Measurements from ENCODE around the gene OLFML2A. TPM values are rescaled to one million over a fixed set of nuclear protein-coding genes. Genes with fewer than 3 reads are reported as not detected.

OLFML2A gene
- total RNA-seq, 2 donors from 2014 or later, result 16.7 to 18.5 TPM

DNA sequence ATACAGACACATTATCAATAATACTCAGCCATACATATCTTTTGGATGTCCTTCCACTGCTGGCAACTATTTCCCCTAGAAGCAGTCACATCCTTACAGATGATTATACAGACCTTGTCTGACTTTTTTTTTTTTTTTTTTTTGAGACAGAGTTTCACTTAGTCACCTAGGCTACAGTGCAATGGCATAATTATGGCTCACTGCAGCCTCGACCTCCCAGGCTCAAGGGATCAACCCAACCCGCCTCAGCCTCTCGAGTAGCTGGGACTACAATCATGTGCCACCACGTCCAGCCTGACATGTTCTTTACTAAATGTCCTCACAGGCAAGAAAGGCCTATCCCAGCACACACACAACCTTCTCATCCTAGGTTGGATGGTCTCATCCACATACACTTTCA is 29.9 kb upstream of the OLFML2A start:
- Histone ChIP-seq H3K27me3 (replicated peaks; ENCODE audit: insufficient read depth) (no peaks in the 10 kb centered on the region), H3K4me1 (replicated peaks) (no peaks in the 10 kb centered on the region), H3K4me3 (no peak overlapping the region), H3K36me3 (no peaks in the 10 kb centered on the region), H3K9me3 (no peaks in the 10 kb centered on the region), H3K27ac (no peak overlapping the region)
- WGBS, result 94% methylated on average over 4 of the region's 4 CpGs
- no peak for DNase-seq (ENCODE audit: low spot score)
- no peak for TF ChIP-seq POLR2A (IDR thresholded peaks at IDR 0.05)
- TF ChIP-seq, protein P1, sequence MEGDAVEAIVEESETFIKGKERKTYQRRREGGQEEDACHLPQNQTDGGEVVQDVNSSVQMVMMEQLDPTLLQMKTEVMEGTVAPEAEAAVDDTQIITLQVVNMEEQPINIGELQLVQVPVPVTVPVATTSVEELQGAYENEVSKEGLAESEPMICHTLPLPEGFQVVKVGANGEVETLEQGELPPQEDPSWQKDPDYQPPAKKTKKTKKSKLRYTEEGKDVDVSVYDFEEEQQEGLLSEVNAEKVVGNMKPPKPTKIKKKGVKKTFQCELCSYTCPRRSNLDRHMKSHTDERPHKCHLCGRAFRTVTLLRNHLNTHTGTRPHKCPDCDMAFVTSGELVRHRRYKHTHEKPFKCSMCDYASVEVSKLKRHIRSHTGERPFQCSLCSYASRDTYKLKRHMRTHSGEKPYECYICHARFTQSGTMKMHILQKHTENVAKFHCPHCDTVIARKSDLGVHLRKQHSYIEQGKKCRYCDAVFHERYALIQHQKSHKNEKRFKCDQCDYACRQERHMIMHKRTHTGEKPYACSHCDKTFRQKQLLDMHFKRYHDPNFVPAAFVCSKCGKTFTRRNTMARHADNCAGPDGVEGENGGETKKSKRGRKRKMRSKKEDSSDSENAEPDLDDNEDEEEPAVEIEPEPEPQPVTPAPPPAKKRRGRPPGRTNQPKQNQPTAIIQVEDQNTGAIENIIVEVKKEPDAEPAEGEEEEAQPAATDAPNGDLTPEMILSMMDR (IDR thresholded peaks at IDR 0.05), result no peak
- TF ChIP-seq POLR2AphosphoS5 (IDR thresholded peaks at IDR 0.05), result no peak
- intact Hi-C loops (cut with DNase I), result no loop called here

- Histone ChIP-seq H3K4me3 (no peak overlapping the region), H3K27me3 (replicated peaks; ENCODE audit: insufficient read depth) (no peaks in the 10 kb centered on the region), H3K36me3 (no peaks in the 10 kb centered on the region), H3K9me3 (no peaks in the 10 kb centered on the region), H3K4me1 (replicated peaks) (no peaks in the 10 kb centered on the region), H3K27ac (no peak overlapping the region)
- TF ChIP-seq, protein P1 (IDR thresholded peaks at IDR 0.05), result no peak
- no peak for TF ChIP-seq POLR2A (IDR thresholded peaks at IDR 0.05)
- TF ChIP-seq POLR2AphosphoS5 (IDR thresholded peaks at IDR 0.05), result no peak
- intact Hi-C loops (cut with DNase I), result no loop called here
- DNase-seq (ENCODE audit: low spot score), result no peak
- WGBS, result 94% methylated on average over 3 of the region's 3 CpGs
Observed at GRCh38 chr9:124749284-124749683, 27.6 kb upstream of the OLFML2A start.

- H3K4me1 ChIP-seq (replicated peaks), result no peaks in the 10 kb centered on the region
- H3K27me3 ChIP-seq (replicated peaks; ENCODE audit: insufficient read depth), result no peaks in the 10 kb centered on the region
- WGBS, result 71% methylated on average over 2 of the region's 2 CpGs
- H3K27ac ChIP-seq, result no peak overlapping the region
- DNase-seq (ENCODE audit: low spot score), result no peak
- no peaks in the 10 kb centered on the region for H3K9me3 ChIP-seq
- intact Hi-C loops (cut with DNase I), result no loop called here
- H3K36me3 ChIP-seq, result no peaks in the 10 kb centered on the region
- TF ChIP-seq POLR2A (IDR thresholded peaks at IDR 0.05) (no peak), POLR2AphosphoS5 (IDR thresholded peaks at IDR 0.05) (no peak)
- TF ChIP-seq, protein P1 (IDR thresholded peaks at IDR 0.05), result no peak
- no peak overlapping the region for H3K4me3 ChIP-seq
Observed at GRCh38 chr9:124749781-124750180, 27.2 kb upstream of the OLFML2A start.

- 67% methylated on average over 1 of the region's 1 CpG for WGBS
- H3K4me1 ChIP-seq (replicated peaks), result no peaks in the 10 kb centered on the region
- TF ChIP-seq POLR2A (IDR thresholded peaks at IDR 0.05), result no peak
- TF ChIP-seq POLR2AphosphoS5 (IDR thresholded peaks at IDR 0.05), result no peak
- TF ChIP-seq, protein P1 (IDR thresholded peaks at IDR 0.05), result no peak
Observed at GRCh38 chr9:124752967-124753366, 24.0 kb upstream of the OLFML2A start.

GRCh38 chr9:124754289-124754688 is 22.6 kb upstream of the OLFML2A start:
- no peaks in the 10 kb centered on the region for H3K27me3 ChIP-seq (replicated peaks; ENCODE audit: insufficient read depth)
- WGBS, result 51% methylated on average over 4 of the region's 4 CpGs
- TF ChIP-seq, protein P1 (IDR thresholded peaks at IDR 0.05), result no peak
- TF ChIP-seq POLR2AphosphoS5 (IDR thresholded peaks at IDR 0.05) (no peak), POLR2A (IDR thresholded peaks at IDR 0.05) (no peak)
- intact Hi-C loops (cut with DNase I), result no loop called here
- H3K36me3 ChIP-seq, result no peaks in the 10 kb centered on the region
- H3K27ac ChIP-seq, result no peak overlapping the region
- H3K4me1 ChIP-seq (replicated peaks), result no peaks in the 10 kb centered on the region
- no peak for DNase-seq (ENCODE audit: low spot score)
- H3K9me3 ChIP-seq, result no peaks in the 10 kb centered on the region
- no peak overlapping the region for H3K4me3 ChIP-seq

More at GRCh38 chr9:124752967-124753366, 24.0 kb upstream of the OLFML2A start:
- intact Hi-C loops (cut with DNase I), result no loop called here
- no peaks in the 10 kb centered on the region for H3K9me3 ChIP-seq
- no peak for DNase-seq (ENCODE audit: low spot score)
- no peaks in the 10 kb centered on the region for H3K27me3 ChIP-seq (replicated peaks; ENCODE audit: insufficient read depth)
- no peaks in the 10 kb centered on the region for H3K36me3 ChIP-seq
- no peak overlapping the region for H3K27ac ChIP-seq
- no peak overlapping the region for H3K4me3 ChIP-seq

All from prostate gland (tissue), 2 donors.